Kidney epithelial cell (primary cell): ENCODE results near the gene SHF. TPM values are rescaled to one million over a fixed set of nuclear protein-coding genes. Genes with fewer than 3 reads are reported as not detected.

Source experiments
- DNase-seq: peaks from one replicate; pipeline ENCODE4 v3.0.0-alpha.2; 2010; ENCODE audit warnings: low read depth
- H3K27me3 ChIP-seq: 2 replicates; pipeline ENCODE4 v1.6.0; 2011; ENCODE audit warnings: low read length; ENCODE audit not compliant: control insufficient read depth, insufficient read depth
- H3K36me3 ChIP-seq: 2 replicates; pipeline ENCODE4 v1.5.1; 2011; ENCODE audit warnings: low read length; ENCODE audit not compliant: control insufficient read depth, insufficient read depth
- H3K4me3 ChIP-seq: 2 replicates; pipeline ENCODE4 v1.5.1; 2011; ENCODE audit warnings: low read depth, mild to moderate bottlenecking, control low read depth, low read length
- total RNA-seq: library from RNA; depleted of rRNA; stranded (reverse); fragments of >200 nt; gene quantifications from 2 replicates; pipeline ENCODE4 v1.2.3, GENCODE V29; 2015
- TF ChIP-seq, protein P1 (sequence below): IDR thresholded peaks from 2 replicates; pipeline ENCODE4 v1.5.1; 2011; ENCODE audit warnings: mild to moderate bottlenecking, moderate library complexity, low read length, control low read depth, inconsistent platforms; ENCODE audit not compliant: insufficient read depth, poor library complexity, severe bottlenecking

Gene SHF
- total RNA-seq, 1 donor from 2014 or later: 1.6 TPM

DNA sequence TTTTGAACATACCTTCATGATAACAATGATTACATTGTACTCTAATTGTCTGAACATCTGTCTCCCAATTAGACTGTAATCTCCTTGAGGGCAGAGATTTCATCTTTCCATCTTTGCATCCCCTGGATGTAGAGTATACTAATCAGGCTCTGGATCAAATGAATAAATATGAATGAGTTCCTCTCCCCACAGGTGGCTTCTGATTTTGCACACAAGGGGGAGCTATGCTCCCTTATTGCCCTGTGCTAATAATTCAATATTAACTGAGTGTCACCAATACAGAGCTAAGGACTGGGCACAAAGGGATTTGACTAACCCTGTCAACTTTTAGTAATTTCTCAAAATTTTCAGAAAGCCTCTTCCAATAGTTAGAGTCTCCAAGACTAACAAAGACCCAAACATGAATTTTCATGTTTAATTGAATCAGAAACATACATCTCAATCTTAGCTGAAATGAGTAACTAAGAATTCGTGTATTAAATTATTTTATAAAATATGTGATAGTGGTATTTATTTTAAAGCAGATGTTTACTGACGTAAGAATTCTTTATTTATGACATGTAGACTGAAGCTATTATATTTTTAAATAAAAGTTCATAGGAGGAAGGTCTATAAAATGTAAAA, 61.1 kb downstream of the SHF start:
- TF ChIP-seq, protein P1, sequence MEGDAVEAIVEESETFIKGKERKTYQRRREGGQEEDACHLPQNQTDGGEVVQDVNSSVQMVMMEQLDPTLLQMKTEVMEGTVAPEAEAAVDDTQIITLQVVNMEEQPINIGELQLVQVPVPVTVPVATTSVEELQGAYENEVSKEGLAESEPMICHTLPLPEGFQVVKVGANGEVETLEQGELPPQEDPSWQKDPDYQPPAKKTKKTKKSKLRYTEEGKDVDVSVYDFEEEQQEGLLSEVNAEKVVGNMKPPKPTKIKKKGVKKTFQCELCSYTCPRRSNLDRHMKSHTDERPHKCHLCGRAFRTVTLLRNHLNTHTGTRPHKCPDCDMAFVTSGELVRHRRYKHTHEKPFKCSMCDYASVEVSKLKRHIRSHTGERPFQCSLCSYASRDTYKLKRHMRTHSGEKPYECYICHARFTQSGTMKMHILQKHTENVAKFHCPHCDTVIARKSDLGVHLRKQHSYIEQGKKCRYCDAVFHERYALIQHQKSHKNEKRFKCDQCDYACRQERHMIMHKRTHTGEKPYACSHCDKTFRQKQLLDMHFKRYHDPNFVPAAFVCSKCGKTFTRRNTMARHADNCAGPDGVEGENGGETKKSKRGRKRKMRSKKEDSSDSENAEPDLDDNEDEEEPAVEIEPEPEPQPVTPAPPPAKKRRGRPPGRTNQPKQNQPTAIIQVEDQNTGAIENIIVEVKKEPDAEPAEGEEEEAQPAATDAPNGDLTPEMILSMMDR: peak; percentile 67
- Histone ChIP-seq H3K4me3 (no peak overlapping the region), H3K36me3 (no peaks in the 10 kb centered on the region), H3K27me3 (peaks cover 43% of the 10 kb centered on the region)
- DNase-seq: no peak

DNA sequence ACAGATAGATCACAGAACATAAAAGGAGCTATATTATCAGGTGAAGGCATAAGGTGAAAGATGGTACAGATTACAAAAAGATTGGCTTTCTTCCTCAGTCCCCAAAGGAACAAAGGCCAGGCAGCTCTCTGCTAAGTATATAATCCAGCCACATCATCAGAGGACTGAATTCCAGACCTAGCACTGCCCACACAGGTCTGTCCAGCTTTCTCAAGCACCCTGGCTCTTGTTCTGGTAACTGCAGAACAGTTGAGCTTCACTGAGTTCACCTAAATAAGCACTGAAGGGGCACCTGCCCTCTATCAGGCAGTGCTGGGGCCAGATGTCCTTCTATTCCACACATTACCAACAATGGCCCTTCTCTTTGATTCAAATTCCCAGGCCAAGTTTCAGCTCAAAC, 64.4 kb downstream of the SHF start:
- DNase-seq: no peak
- H3K36me3 ChIP-seq: no peaks in the 10 kb centered on the region
- TF ChIP-seq, protein P1: no peak
- H3K27me3 ChIP-seq: peaks cover 14% of the 10 kb centered on the region
- no peak overlapping the region for H3K4me3 ChIP-seq

DNA sequence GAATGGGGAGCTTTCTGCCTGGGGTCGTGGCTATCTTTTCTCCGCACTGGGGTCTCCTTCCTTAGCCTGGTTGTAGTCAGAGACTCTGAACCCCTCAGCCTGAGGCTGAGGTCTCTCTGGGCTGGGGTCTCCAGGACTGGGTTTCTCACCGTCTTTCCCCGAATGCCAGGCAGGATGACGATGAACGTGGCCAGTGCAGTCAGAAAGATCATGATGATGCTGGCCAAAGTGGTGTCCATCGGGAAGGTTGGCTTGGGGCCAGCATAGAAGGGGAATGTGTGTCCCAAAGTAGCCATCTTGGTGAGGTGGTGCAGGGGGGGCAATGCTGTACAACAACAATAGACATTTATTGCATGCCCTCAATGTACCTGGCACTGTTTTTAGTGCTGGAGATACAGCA, 65.0 kb downstream of the SHF start:
- no peak overlapping the region for H3K4me3 ChIP-seq
- H3K36me3 ChIP-seq: no peaks in the 10 kb centered on the region
- TF ChIP-seq, protein P1: no peak
- no peak for DNase-seq
- peaks cover 9% of the 10 kb centered on the region for H3K27me3 ChIP-seq

DNA sequence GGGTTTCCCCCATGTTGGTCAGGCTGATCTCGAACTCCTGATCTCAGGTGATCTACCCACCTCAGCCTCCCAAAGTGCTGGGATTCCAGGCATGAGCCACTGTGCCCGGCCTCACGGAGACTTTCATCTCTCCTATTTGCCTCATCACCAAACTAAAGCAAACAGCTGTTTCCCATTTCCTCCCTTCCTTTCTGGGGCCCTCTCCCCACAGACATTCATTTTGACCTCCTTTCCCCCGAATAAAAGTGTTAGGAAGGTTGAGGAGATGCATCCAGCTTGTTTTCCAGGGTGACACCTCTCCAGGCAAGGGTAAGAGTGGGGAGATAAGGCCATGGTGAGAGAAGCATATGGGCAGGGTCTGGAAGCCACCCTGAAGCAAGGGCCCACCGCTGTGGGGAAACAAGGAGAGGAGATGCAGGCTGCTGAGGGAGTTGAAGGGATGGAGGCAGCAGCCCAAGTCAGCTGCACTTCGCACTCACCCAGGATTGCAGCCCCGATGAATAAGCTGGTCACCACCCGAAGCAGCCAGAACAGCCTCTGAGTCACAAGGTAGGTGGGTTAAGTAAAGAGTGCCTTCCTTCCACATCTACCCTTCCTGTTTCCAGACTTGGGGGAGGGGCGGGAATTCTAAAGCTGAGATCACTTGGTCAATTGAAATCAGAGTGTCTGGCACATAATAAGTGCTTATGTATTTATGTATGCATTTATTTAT, 65.9 kb downstream of the SHF start:
- Histone ChIP-seq H3K27me3 (peaks cover 14% of the 10 kb centered on the region), H3K4me3 (no peak overlapping the region), H3K36me3 (no peaks in the 10 kb centered on the region)
- peak; percentile 81 for DNase-seq
- TF ChIP-seq, protein P1: no peak

DNA sequence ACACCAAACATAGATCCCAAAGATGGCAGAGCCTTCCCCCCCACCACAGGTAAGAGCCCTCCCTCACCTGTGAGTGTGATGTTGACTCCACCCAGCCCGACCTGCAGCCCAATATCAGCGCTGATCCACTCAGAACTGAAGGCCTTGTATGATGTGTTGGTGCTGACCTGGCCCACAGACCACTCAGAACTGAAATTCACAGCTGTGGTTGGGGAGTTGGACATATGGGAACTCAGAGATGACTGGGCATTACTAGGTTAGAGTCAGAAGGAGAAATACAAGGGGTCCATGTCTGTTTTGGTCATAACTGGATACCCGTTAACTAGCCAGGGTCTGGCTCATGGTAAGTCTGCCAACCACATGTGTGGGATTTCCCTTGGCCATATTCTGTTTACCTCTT, 66.7 kb downstream of the SHF start:
- Histone ChIP-seq H3K36me3 (no peaks in the 10 kb centered on the region), H3K27me3 (peaks cover 22% of the 10 kb centered on the region), H3K4me3 (no peak overlapping the region)
- no peak for DNase-seq
- TF ChIP-seq, protein P1: no peak
